Activated CD4-positive, alpha-beta T cell treated with anti-CD3 and anti-CD28 coated beads, Interleukin-10, Interleukin-2, amounts not matched to agents 100 ng/mL and 50 ng/mL, durations not matched to agents 16 hours and 8 hours (primary cell): Measurements from ENCODE around the gene SOBP.

Experiments used
- DNase-seq: peaks from one replicate; pipeline ENCODE4 v3.0.0-alpha.2; 2020

Gene SOBP

DNA sequence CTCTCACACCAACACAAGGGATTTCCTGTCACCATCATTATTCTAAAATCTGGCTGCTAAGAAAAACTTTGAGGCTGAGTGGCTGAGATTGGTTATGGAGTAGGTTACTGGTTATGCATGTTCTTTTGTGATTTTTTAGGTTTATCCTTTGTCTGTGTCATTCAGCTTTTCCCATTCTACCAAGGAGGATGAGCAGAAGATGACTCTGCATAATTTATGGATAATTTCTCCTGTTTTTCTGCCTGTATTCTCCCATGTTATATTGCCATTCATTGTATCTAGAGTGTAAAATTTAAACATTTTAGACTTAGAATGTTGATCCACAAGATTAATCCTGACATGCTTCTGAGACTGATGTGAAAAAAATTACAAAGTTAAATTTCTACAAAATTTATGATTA, 67.8 kb downstream of the SOBP start:
- no peak for DNase-seq

DNA sequence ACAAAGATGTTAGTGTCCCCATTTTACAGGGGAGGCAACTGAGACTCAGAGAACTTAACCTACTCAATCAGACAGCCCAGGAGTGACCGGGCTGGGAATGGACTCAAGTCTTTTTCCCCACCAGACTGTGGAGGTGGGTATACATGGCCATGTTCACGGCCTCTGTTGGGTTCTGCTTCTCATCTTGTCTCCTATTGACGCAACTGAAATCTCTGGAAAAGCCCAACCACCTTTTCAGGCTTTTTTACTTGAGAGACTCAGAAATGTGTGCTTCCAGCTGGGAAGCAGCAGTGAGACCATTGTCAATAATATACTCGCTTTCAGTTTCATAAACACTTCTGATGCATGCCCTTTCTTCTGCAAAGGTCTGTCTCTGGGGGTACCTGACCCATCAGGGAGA, 70.7 kb downstream of the SOBP start:
- no peak for DNase-seq

DNA sequence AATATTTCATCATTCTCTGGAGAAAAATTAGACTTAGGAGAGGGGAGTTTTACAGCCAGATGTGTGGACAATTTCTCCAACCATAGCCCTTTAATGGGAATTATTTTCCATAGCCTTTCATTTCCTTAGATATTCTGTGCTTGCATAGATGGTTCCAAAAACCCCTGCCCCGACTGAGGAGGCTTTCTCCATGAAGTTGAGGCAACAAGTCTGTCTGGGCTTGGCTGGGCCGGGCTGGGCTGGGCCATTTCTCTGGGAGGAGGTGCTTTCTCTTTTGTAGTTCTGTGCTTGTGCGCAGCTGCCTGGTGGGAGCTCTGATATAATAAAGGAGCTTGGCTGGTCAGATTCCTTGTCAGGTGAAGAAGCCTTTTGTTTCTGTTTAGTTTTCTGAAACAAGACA, 71.4 kb downstream of the SOBP start:
- DNase-seq: no peak

- no peak for DNase-seq
These were observed 74.0 kb downstream of the SOBP start for GRCh38 chr6:107563694-107564588.

DNA sequence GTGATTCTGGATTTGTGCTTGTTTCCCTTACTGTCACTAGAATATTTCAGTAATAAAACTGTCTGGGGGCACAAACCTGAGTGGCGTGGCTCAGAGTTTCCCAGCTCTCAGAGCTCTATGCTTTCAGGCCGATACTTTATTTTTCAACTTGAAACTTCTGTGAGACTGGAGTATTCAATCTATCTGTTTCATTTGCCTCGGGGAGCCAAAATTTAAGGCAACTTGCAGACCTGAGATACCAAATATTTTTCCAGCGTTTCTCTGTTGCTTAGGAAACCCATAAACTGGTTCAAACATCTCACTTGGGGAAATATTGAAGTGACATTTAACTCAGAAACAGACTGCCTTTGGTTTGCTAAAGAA, 74.7 kb downstream of the SOBP start:
- no peak for DNase-seq

DNA sequence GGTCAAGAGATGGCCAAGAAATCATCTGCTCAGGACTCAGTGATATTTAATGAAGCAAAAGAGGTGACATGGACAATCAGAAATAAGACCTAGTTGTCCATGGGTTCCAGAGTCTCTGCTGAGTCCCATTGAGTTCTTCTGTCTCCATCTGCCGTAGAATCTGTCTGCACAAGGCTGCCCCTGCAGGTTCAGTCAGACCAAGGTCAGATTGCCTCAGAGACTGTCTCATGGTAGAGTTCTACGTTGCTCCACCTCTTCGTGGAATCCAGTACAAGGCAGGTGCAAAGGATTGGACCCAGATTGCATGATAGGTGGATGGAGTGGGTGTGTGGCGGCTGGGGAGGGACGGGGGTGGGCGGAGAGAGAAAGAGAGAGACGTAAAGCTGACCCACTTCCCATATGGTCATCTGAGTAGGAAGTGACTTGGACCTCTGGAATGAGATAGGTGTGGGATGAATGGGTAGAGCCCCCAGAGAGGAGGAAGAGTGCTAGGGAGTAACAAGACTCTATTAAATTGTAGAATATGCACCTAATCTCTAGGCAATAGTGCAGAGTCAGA, 75.3 kb downstream of the SOBP start:
- DNase-seq: no peak

GRCh38 chr6:107567643-107568042, 77.7 kb downstream of the SOBP start:
- DNase-seq: no peak

DNA sequence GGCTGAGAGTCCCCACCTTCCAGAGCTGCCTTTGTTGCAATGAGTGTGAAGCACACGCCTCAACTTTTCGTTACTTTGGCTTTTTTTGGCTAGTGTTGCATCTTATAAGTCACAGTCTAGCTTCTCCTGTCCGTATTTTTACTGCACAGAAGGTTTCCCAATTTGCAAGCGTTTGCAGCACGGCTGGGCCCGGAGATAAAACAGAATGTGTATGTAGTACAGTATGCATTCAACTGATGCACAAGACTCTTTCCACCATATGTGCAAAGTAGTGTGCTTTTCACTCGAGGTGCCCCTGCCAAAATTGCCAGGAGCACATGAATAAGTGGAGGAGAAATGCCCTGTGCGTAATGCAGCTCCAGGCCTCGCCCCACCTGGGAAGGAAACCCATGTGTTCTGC, 79.6 kb downstream of the SOBP start:
- no peak for DNase-seq

GRCh38 chr6:107571354-107571753, 81.4 kb downstream of the SOBP start:
- no peak for DNase-seq

DNA sequence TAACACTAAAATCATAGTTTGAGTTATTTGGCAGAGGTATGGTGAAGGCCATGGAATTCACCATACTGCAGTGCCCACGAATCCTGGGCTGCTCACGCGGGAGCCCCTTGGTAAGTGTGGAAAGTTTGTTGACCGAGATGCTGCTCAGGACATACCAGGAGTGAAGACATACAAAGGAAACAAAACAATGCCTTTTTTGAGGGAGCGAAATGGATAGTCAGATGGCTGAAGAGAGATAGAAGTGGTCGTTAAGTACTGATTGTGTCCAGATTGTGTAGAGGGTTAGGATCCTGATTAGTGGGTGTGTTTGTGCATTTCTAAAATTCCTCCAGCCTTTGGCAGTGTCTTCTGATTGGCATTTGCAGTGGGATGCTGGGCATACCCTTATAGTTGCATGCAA, 83.0 kb downstream of the SOBP start:
- DNase-seq: no peak

DNA sequence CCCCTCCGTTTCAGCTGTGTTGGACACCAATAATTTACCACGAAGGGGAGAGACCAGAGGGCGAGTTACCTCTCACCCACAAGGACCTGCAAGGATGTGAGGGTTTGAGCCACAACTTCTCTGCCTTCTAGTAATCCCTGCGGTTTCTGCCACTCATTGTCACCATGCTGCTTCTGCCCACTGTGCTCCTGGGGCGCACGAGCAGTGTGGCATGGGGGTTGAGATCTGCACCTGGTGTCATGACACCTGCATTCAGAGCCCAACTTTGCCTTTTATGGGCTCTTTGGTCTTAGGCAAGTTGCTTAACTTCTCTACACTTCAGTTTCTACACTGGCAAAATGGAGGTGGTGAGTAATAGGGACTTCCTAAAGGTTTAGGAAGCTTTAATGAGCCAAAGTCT, 84.9 kb downstream of the SOBP start:
- DNase-seq: no peak

DNA sequence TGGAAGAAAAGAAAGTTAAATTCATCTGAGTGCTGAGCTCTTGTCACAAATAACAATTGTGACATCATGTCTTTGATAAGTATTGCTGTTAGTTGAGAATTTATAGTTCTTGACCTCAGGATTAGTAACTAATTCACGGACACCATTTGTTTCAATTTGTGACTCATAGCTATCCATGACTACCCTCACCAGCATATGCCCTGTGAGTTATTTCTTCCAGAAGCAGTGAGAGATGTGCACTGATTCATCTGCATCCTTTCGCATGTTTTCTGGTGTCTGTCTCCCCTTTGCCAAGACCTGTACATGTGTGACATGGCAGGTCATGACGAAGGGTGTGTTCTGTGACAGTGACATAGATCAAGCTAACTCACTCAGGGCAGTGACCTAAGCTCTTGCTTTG, 86.9 kb downstream of the SOBP start:
- DNase-seq: peak; percentile 28

GRCh38 chr6:107578642-107579341, 88.9 kb downstream of the SOBP start:
- no peak for DNase-seq

DNA sequence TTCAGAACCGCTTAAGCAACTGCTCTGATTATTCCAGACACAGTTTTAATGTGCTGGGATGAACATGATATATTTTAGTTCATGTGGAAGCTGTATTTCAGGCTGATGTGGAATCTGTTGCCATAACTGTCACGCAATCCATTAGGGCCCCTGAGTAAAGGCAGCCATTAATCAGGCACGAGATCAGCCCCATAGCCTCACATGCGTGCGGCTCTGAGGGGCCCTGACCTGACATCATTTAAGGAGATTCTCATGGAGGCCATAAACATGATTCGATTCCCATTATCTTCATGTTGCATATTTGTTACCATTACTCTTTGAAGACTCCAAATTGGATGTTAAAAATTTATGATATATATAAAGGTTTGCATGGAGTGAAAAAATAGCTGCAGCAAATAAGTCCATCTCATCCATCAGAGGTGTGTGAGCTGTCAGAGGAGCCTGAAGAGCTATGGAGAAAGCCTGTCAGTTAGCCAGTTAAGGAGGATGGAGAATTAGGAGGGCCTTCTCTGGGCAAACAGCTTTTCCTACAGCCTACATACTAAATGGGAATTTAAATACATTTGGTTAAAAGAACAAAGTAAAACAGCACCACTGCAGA, 89.6 kb downstream of the SOBP start:
- no peak for DNase-seq

GRCh38 chr6:107582086-107582485, 92.2 kb downstream of the SOBP start:
- no peak for DNase-seq

GRCh38 chr6:107584726-107585125, 94.8 kb downstream of the SOBP start:
- no peak for DNase-seq

DNA sequence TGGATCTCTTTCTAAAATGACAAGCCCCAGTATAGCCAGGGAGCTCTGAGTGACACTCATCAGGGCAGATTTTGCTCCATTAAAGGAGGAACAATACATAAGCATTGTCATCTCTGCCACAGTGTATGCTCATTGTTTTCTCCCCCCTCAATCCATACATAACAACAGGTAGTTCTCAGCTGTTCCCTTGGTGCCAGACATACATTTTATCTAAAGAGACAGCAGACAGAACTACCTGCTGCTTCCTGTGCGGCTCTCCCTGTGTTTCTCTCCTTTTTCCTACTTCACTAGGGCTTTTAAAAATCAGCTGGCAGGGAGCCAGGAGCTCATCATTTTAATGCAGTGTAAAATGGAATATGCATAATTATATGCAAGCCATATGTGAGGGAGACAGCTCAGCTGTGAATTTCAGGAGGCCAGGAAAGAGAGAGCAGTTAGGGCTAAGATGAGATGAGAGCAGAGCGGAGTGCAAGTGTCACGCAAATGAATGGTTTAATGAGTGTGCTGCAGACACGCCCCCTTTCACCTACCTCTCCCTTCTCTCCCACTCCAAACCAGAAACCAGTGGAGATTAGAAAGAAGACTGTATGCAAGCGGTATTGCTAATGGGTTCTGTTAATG, 96.0 kb downstream of the SOBP start:
- DNase-seq: no peak

DNA sequence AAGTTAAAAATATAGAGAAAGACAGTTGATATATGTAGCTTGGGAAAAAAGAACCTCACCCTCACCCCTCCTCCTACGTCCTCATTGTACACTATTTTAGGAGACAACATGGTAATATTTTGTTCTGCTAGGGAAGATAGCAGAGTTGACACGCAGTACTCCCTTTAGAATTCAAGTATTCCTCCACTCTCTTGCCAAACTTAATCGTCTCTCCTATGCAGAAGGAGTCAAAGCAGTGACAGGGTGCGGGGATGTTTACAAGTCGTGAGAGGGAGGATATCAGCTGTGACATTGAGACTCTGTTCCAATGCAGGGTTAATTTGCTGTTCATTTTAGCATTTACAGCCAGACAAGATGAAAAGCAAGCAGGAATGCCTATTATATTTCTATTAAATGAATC, 97.5 kb downstream of the SOBP start:
- no peak for DNase-seq

DNA sequence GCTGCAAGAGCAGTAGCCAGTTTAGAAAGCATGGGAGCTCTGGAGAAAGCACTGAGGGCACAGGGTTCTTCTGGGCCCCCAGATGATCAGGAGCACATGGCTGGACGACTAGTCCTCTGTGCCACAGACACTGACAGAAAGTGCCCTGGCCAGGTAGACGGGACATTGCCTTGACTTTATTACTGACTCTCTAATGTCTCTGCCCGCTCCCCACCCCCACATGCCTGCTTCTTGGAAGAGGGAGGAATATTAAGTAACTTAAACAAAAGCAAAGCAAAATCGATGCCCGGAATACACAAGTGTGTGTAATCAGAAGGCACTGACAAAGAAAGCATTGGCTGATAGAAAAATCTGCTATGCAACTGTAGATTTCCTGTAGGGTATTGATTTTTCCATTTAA, 99.3 kb downstream of the SOBP start:
- DNase-seq: no peak

- DNase-seq: no peak
These were observed 100.0 kb downstream of the SOBP start for GRCh38 chr6:107589934-107590333.

- no peak for DNase-seq
These were observed 100.5 kb downstream of the SOBP start for GRCh38 chr6:107590378-107590777.

DNA sequence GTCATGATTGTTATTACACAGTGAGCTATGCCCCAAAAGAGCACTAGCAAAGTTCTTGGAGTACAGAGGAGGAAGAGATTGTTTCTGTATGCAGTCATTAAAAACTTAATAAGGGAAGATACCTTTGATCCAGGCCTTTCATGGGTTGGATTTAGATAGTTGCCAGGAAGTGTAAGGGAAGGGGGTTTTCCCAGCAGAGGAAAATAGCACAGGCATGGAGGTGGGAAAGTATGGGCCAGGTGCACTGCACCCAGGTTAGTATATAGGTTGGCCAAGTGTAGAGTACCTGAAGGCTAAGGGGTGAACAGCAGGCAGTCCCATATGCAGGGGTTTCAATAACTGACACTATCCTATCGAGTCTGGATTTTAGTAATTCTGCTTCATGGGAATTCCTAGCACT, 101.4 kb downstream of the SOBP start:
- no peak for DNase-seq

- no peak for DNase-seq
These were observed 102.9 kb downstream of the SOBP start for GRCh38 chr6:107592806-107593205.
